ENCODE results near the gene ELMO2. TPM values are rescaled to one million over a fixed set of nuclear protein-coding genes. Genes with fewer than 3 reads are reported as not detected.

Gene ELMO2
- total RNA-seq, 1 donor from 2014 or later = 45.6 TPM

GRCh38 chr20:46376196-46376785, 30.1 kb downstream of the ELMO2 start:
- H3K27me3 Mint-ChIP-seq = no peaks in the 10 kb centered on the region
- no peak overlapping the region for H3K27ac Mint-ChIP-seq
- no peak for ATAC-seq (ENCODE audit: low read depth)
- peaks cover 90% of the 10 kb centered on the region for H3K36me3 Mint-ChIP-seq (ENCODE audit: low read depth)
- DNase-seq = no peak
- POLR2A ChIA-PET = no interaction called here
- H3K4me1 Mint-ChIP-seq = no peaks in the 10 kb centered on the region
- TF ChIP-seq, protein P1, sequence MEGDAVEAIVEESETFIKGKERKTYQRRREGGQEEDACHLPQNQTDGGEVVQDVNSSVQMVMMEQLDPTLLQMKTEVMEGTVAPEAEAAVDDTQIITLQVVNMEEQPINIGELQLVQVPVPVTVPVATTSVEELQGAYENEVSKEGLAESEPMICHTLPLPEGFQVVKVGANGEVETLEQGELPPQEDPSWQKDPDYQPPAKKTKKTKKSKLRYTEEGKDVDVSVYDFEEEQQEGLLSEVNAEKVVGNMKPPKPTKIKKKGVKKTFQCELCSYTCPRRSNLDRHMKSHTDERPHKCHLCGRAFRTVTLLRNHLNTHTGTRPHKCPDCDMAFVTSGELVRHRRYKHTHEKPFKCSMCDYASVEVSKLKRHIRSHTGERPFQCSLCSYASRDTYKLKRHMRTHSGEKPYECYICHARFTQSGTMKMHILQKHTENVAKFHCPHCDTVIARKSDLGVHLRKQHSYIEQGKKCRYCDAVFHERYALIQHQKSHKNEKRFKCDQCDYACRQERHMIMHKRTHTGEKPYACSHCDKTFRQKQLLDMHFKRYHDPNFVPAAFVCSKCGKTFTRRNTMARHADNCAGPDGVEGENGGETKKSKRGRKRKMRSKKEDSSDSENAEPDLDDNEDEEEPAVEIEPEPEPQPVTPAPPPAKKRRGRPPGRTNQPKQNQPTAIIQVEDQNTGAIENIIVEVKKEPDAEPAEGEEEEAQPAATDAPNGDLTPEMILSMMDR (IDR thresholded peaks at IDR 0.05) = no peak
- CTCF ChIA-PET = no interaction called here
- no peak overlapping the region for H3K4me3 Mint-ChIP-seq
- intact Hi-C loops (cut with micrococcal nuclease) = no loop called here
- H3K9me3 Mint-ChIP-seq = no peaks in the 10 kb centered on the region

GRCh38 chr20:46375771-46376170, 30.6 kb downstream of the ELMO2 start:
- ChIA-PET CTCF (no interaction called here), POLR2A (no interaction called here)
- intact Hi-C loops (cut with micrococcal nuclease) = no loop called here
- no peaks in the 10 kb centered on the region for H3K27me3 Mint-ChIP-seq
- ATAC-seq (ENCODE audit: low read depth) = no peak
- no peak overlapping the region for H3K4me3 Mint-ChIP-seq
- no peaks in the 10 kb centered on the region for H3K4me1 Mint-ChIP-seq
- TF ChIP-seq, protein P1 (IDR thresholded peaks at IDR 0.05) = no peak
- DNase-seq = no peak
- no peak overlapping the region for H3K27ac Mint-ChIP-seq
- H3K36me3 Mint-ChIP-seq (ENCODE audit: low read depth) = peaks cover 91% of the 10 kb centered on the region
- no peaks in the 10 kb centered on the region for H3K9me3 Mint-ChIP-seq

GRCh38 chr20:46374383-46374782, 32.0 kb downstream of the ELMO2 start:
- no peak for ATAC-seq (ENCODE audit: low read depth)
- Mint-ChIP-seq H3K4me1 (no peaks in the 10 kb centered on the region), H3K36me3 (ENCODE audit: low read depth) (peaks cover 90% of the 10 kb centered on the region), H3K9me3 (no peaks in the 10 kb centered on the region), H3K27ac (no peak overlapping the region), H3K4me3 (no peak overlapping the region), H3K27me3 (no peaks in the 10 kb centered on the region)
- ChIA-PET POLR2A (interaction anchor here (0.5 kb wide), 1 partner anchor 1239 kb away, joined by 6 read pairs; no protein-coding TSS in a partner anchor), CTCF (interaction anchor here (0.9 kb wide), 1 partner anchor 37 kb away, joined by 4 read pairs; no protein-coding TSS in a partner anchor)
- intact Hi-C loops (cut with micrococcal nuclease) = no loop called here
- TF ChIP-seq, protein P1 (IDR thresholded peaks at IDR 0.05) = no peak
- DNase-seq = no peak

DNA sequence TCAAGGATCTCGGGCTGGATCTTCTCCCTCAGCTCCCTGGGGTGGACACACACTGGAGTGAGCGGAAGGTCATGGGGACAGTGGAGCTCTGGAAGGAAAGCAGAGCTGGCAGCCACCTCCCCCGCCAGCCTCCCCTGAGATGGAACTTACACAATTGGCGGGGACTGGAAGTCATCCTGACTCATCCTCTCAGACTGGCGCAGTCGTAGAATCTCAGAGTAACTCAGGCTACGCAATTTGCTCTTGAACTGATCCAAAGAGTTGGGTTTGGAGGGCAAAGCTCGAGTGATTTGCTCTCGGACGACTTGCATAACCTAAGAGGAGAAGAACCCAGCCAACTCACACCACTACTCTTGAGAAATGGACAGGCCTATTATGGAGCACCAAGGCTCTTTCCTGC, 34.8 kb downstream of the ELMO2 start:
- ChIA-PET POLR2A (no interaction called here), CTCF (no interaction called here)
- Mint-ChIP-seq H3K4me3 (no peak overlapping the region), H3K9me3 (no peaks in the 10 kb centered on the region), H3K36me3 (ENCODE audit: low read depth) (peaks cover 94% of the 10 kb centered on the region), H3K4me1 (peaks cover 3% of the 10 kb centered on the region), H3K27me3 (no peaks in the 10 kb centered on the region), H3K27ac (no peak overlapping the region)
- intact Hi-C loops (cut with micrococcal nuclease) = no loop called here
- TF ChIP-seq, protein P1 (IDR thresholded peaks at IDR 0.05) = no peak
- ATAC-seq (ENCODE audit: low read depth) = no peak
- DNase-seq = no peak

DNA sequence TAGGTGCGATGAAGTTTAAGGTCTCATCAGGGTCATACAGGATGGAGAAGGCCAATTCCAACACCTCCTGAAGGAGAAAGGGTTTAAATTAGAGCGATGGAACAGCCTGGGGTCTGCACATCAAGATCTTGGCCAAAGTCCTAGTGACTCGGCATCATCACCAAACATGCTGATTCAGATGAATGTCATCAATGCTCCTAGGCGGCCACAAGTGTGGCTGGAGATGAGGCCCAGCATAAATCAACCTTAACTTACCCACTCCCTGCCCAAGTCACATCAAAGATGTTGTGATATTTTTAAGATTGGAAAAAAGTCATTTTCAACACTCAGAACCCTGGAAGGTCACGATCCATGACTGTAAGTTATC, 37.5 kb downstream of the ELMO2 start:
- no peaks in the 10 kb centered on the region for H3K9me3 Mint-ChIP-seq
- TF ChIP-seq, protein P1 (IDR thresholded peaks at IDR 0.05) = no peak
- no peaks in the 10 kb centered on the region for H3K27me3 Mint-ChIP-seq
- intact Hi-C loops (cut with micrococcal nuclease) = loop anchor here (10.0 kb wide), 1 partner anchor 574 kb away; the partner anchor contains the start of genes DNTTIP1 and WFDC3
- peaks cover 8% of the 10 kb centered on the region for H3K4me1 Mint-ChIP-seq
- CTCF ChIA-PET = interaction anchor here (1.3 kb wide), 1 partner anchor 62 kb away, joined by 4 read pairs; no protein-coding TSS in a partner anchor
- no peak for DNase-seq
- no peak overlapping the region for H3K4me3 Mint-ChIP-seq
- no peak overlapping the region for H3K27ac Mint-ChIP-seq
- H3K36me3 Mint-ChIP-seq (ENCODE audit: low read depth) = peaks cover 79% of the 10 kb centered on the region
- POLR2A ChIA-PET = no interaction called here
- no peak for ATAC-seq (ENCODE audit: low read depth)

All from activated B cell treated with CpG ODN at 0.5 μM for 24 hours (primary cell).